Activated naive CD4-positive, alpha-beta T cell (primary cell): ENCODE results near the gene STIM2.
A peak's percentile ranks its signal among the peaks of the same experiment; 100 is the strongest.
"Not testable (repeated sequence)": the region's sequence is repeated elsewhere in the genome, so short reads cannot be mapped to it uniquely, and the experiment has no call there.

Experiments used
- DNase-seq, 4 experiments: peaks; one replicate each; lab custom pipeline; 2025; lab: John Stamatoyannopoulos, UW

The STIM2 gene

GRCh38 chr4:27001398-27002164, 140.9 kb downstream of the STIM2 start:
- no peak for DNase-seq

- no peak for DNase-seq
Measured at GRCh38 chr4:27003642-27004113, 143.0 kb downstream of the STIM2 start.

GRCh38 chr4:27005501-27005900, 144.9 kb downstream of the STIM2 start:
- no peak for DNase-seq

GRCh38 chr4:27005905-27006590, 145.4 kb downstream of the STIM2 start:
- DNase-seq: no peak

GRCh38 chr4:27006646-27007045, 146.0 kb downstream of the STIM2 start:
- no peak for DNase-seq

- no peak for DNase-seq
Measured at GRCh38 chr4:27007507-27007906, 146.9 kb downstream of the STIM2 start.

GRCh38 chr4:27008679-27009078, 148.0 kb downstream of the STIM2 start:
- no peak for DNase-seq

- DNase-seq: no peak
Measured at GRCh38 chr4:27009539-27009938, 148.9 kb downstream of the STIM2 start.

- peak in 3 of 4 experiments; percentile 6 to 42 (median 19) for DNase-seq
Measured at GRCh38 chr4:27010334-27010940, 149.8 kb downstream of the STIM2 start.

GRCh38 chr4:27011401-27011800, 150.8 kb downstream of the STIM2 start:
- no peak for DNase-seq

- DNase-seq: no peak
Measured at GRCh38 chr4:27013012-27013411, 152.4 kb downstream of the STIM2 start.

GRCh38 chr4:27016551-27016950, 155.9 kb downstream of the STIM2 start:
- DNase-seq: no peak

- DNase-seq: no peak
Measured at GRCh38 chr4:27017623-27018022, 157.0 kb downstream of the STIM2 start.

GRCh38 chr4:27018076-27018475, 157.4 kb downstream of the STIM2 start:
- DNase-seq: no peak

GRCh38 chr4:27018910-27019309, 158.3 kb downstream of the STIM2 start:
- DNase-seq: no peak

GRCh38 chr4:27019766-27020165, 159.1 kb downstream of the STIM2 start:
- DNase-seq: no peak

- no peak for DNase-seq
Measured at GRCh38 chr4:27020203-27020602, 159.6 kb downstream of the STIM2 start.

GRCh38 chr4:27020603-27021002, 160.0 kb downstream of the STIM2 start:
- no peak for DNase-seq

GRCh38 chr4:27022963-27023362, 162.3 kb downstream of the STIM2 start:
- DNase-seq: no peak

GRCh38 chr4:27023366-27023765, 162.7 kb downstream of the STIM2 start:
- DNase-seq: no peak

GRCh38 chr4:27024805-27025204, 164.2 kb downstream of the STIM2 start:
- no peak for DNase-seq

- no peak for DNase-seq
Measured at GRCh38 chr4:27027428-27027827, 166.8 kb downstream of the STIM2 start.

GRCh38 chr4:27035127-27035526, 174.5 kb downstream of the STIM2 start:
- not testable (repeated sequence) for DNase-seq
